H1 (cell line): ENCODE data around the gene RTKN. TPM values are rescaled to one million over a fixed set of nuclear protein-coding genes. Genes with fewer than 3 reads are reported as not detected.

Experiments used
- CTCF ChIA-PET: fragments of 300-600 bp; sonication (Branson Sonifier 250); formaldehyde crosslinking; loops from one replicate; lab custom pipeline; 2021; ENCODE audit not compliant: partially characterized antibody; lab: Charles Lee
- POLR2A ChIA-PET: fragments of 300-600 bp; sonication (Branson Sonifier 250); formaldehyde crosslinking; loops from one replicate; lab custom pipeline; 2021; ENCODE audit warnings: inconsistent platforms; ENCODE audit not compliant: partially characterized antibody; lab: Charles Lee
- DNase-seq, 2 experiments: peaks; one replicate each; pipeline versions ENCODE4 v3.0.0 to v3.0.0-alpha.2; 2010 to 2022; ENCODE audit warnings: low spot score in 2 of 2, low read depth in 1 of 2, mixed read lengths in 1 of 2
- FAIRE-seq: peaks from 2 replicates; lab custom pipeline; 2011; peaks lifted over from hg19 to GRCh38; lab: Jason Lieb, UNC
- H2AFZ ChIP-seq: 2 replicates; pipeline ENCODE4 v1.8.1; 2012; ENCODE audit warnings: low read length, inconsistent platforms
- H2AK5ac ChIP-seq: 2 replicates; pipeline ENCODE4 v1.6.1; 2013; ENCODE audit warnings: low read depth, low read length
- H2BK120ac ChIP-seq: replicated peaks from 2 replicates; pipeline ENCODE3; 2013; ENCODE audit warnings: low read depth, low read length, inconsistent platforms
- H2BK12ac ChIP-seq: 2 replicates; pipeline ENCODE4 v1.6.1; 2013; ENCODE audit warnings: low read depth, low read length
- H2BK15ac ChIP-seq: 2 replicates; pipeline ENCODE4 v1.6.1; 2013; ENCODE audit warnings: low read length
- H2BK20ac ChIP-seq: 2 replicates; pipeline ENCODE4 v1.6.1; 2013; ENCODE audit warnings: low read length
- H2BK5ac ChIP-seq: 2 replicates; pipeline ENCODE4 v1.6.1; 2013; ENCODE audit warnings: low read depth, low read length
- H3K14ac ChIP-seq: 2 replicates; pipeline ENCODE4 v1.6.1; 2013; ENCODE audit warnings: inconsistent platforms; ENCODE audit not compliant: insufficient read length
- H3K18ac ChIP-seq: 2 replicates; pipeline ENCODE4 v1.6.1; 2013; ENCODE audit warnings: low read length; ENCODE audit errors: extremely low read depth
- H3K23ac ChIP-seq: 2 replicates; pipeline ENCODE4 v1.6.1; 2013; ENCODE audit warnings: inconsistent platforms; ENCODE audit not compliant: insufficient read length
- H3K23me2 ChIP-seq: 2 replicates; pipeline ENCODE4 v1.6.1; 2013; ENCODE audit warnings: low read depth, low read length
- H3K27ac ChIP-seq: 2 replicates; pipeline ENCODE4 v1.6.1; 2011; ENCODE audit warnings: low read depth, low read length, inconsistent platforms
- H3K27me3 ChIP-seq, 4 experiments: replicated peaks in 1 of 4; 1 replicate in 1 of 4; 2 replicates in 3 of 4; pipeline versions ENCODE4 v1.6.1 to v1.8.1; 2011 to 2013; ENCODE audit warnings: low read length in 3 of 4, mild to moderate bottlenecking in 3 of 4, inconsistent platforms in 2 of 4, mixed read lengths in 2 of 4, moderate library complexity in 1 of 4; ENCODE audit not compliant: control insufficient read depth in 3 of 4, insufficient read depth in 3 of 4; ENCODE audit errors: extremely low read depth in 1 of 4
- H3K36me3 ChIP-seq, 4 experiments: 2 replicates each; pipeline versions ENCODE4 v1.6.1 to v1.8.1; 2011 to 2013; ENCODE audit warnings: mild to moderate bottlenecking in 4 of 4, low read length in 3 of 4, moderate library complexity in 2 of 4, control low read depth in 1 of 4, inconsistent platforms in 1 of 4; ENCODE audit not compliant: insufficient read depth in 4 of 4, control insufficient read depth in 2 of 4
- H3K4ac ChIP-seq: replicated peaks from 2 replicates; pipeline ENCODE3; 2013; ENCODE audit warnings: low read length, low read depth, mixed read lengths, inconsistent platforms; ENCODE audit not compliant: insufficient read length
- H3K4me1 ChIP-seq, 4 experiments: replicated peaks in 1 of 4; 1 replicate in 1 of 4; 2 replicates in 3 of 4; pipeline versions ENCODE4 v1.6.1 to v1.8.1; 2011 to 2013; ENCODE audit warnings: low read length in 3 of 4, inconsistent platforms in 2 of 4, mixed read lengths in 1 of 4; ENCODE audit not compliant: insufficient read depth in 4 of 4, control insufficient read depth in 3 of 4
- H3K4me2 ChIP-seq, 2 experiments: 2 replicates each; pipeline versions ENCODE4 v1.6.1 to v1.8.1; 2011 to 2013; ENCODE audit warnings: low read depth in 2 of 2, low read length in 2 of 2, control low read depth in 1 of 2, inconsistent platforms in 1 of 2, mild to moderate bottlenecking in 1 of 2; ENCODE audit not compliant: insufficient read depth in 1 of 2
- H3K4me3 ChIP-seq, 4 experiments: fragments of 200-600, 300-600 bp in 1 of 4; sonication (generic), shearing (Covaris generic), sonication (Bioruptor Twin) in 1 of 4; 2 replicates each; pipeline versions ENCODE4 v1.5.1 to v1.8.1; 2011 to 2016; ENCODE audit warnings: low read length in 4 of 4, low read depth in 3 of 4, control low read depth in 2 of 4, inconsistent platforms in 2 of 4, mild to moderate bottlenecking in 2 of 4, mixed read lengths in 1 of 4, moderate library complexity in 1 of 4; ENCODE audit not compliant: insufficient read depth in 2 of 4; ENCODE audit errors: extremely low read depth in 1 of 4
- H3K56ac ChIP-seq: replicated peaks from 2 replicates; pipeline ENCODE3; 2013; ENCODE audit warnings: low read depth, mild to moderate bottlenecking, mixed read lengths, low read length, inconsistent platforms; ENCODE audit not compliant: insufficient read length
- H3K79me1 ChIP-seq: 2 replicates; pipeline ENCODE4 v1.6.1; 2013; ENCODE audit warnings: low read depth, low read length, control low read depth
- H3K79me2 ChIP-seq, 2 experiments: 2 replicates each; pipeline versions ENCODE4 v1.6.1 to v1.8.1; 2012 to 2013; ENCODE audit warnings: low read length in 2 of 2, mild to moderate bottlenecking in 2 of 2, inconsistent platforms in 1 of 2; ENCODE audit not compliant: insufficient read depth in 2 of 2, control insufficient read depth in 1 of 2
- H3K9ac ChIP-seq, 4 experiments: replicated peaks in 1 of 4; 1 replicate in 1 of 4; 2 replicates in 3 of 4; pipeline versions ENCODE4 v1.6.1 to v1.8.1; 2011 to 2013; ENCODE audit warnings: low read depth in 3 of 4, low read length in 3 of 4, control low read depth in 2 of 4, mild to moderate bottlenecking in 2 of 4, moderate library complexity in 2 of 4, inconsistent platforms in 1 of 4; ENCODE audit errors: extremely low read depth in 1 of 4
- H3K9me3 ChIP-seq, 2 experiments: 2 replicates each; pipeline versions ENCODE4 v1.6.1 to v1.8.1; 2012 to 2013; ENCODE audit warnings: mild to moderate bottlenecking in 2 of 2, moderate library complexity in 2 of 2, control low read depth in 1 of 2, inconsistent platforms in 1 of 2, low read depth in 1 of 2, low read length in 1 of 2, mixed read lengths in 1 of 2; ENCODE audit not compliant: insufficient read depth in 2 of 2
- H4K20me1 ChIP-seq, 2 experiments: replicated peaks in 1 of 2; 2 replicates each; pipeline versions ENCODE3 to v1.8.1; 2011 to 2013; ENCODE audit warnings: inconsistent platforms in 2 of 2, low read length in 2 of 2, mild to moderate bottlenecking in 1 of 2; ENCODE audit not compliant: insufficient read depth in 2 of 2, control insufficient read depth in 1 of 2
- H4K5ac ChIP-seq: 2 replicates; pipeline ENCODE4 v1.6.1; 2013; ENCODE audit warnings: low read length, low read depth, mixed read lengths, inconsistent platforms; ENCODE audit not compliant: insufficient read length
- H4K8ac ChIP-seq: 2 replicates; pipeline ENCODE4 v1.8.0; 2013; ENCODE audit warnings: mild to moderate bottlenecking, moderate library complexity, low read length, inconsistent platforms; ENCODE audit not compliant: insufficient read depth; ENCODE audit errors: extremely low read depth
- H4K91ac ChIP-seq: replicated peaks from 2 replicates; pipeline ENCODE3; 2013; ENCODE audit warnings: low read length, mixed read lengths, inconsistent platforms; ENCODE audit not compliant: insufficient read length
- ASH2L ChIP-seq: fragments of 200-600, 300-600 bp; sonication (generic); IDR thresholded peaks from one replicate; pipeline ENCODE4 v1.7.1; 2017; ENCODE audit warnings: low read length
- CTCF ChIP-seq, 3 experiments: IDR thresholded peaks; 1 replicate in 2 of 3; 2 replicates in 1 of 3; pipeline versions ENCODE4 v1.5.1 to v1.6.1; 2011; ENCODE audit warnings: low read length in 3 of 3, mild to moderate bottlenecking in 3 of 3, inconsistent platforms in 2 of 3, low read depth in 1 of 3, moderate library complexity in 1 of 3; ENCODE audit not compliant: insufficient read depth in 1 of 3; ENCODE audit errors: control extremely low read depth in 1 of 3
- E2F6 ChIP-seq: IDR thresholded peaks from 2 replicates; pipeline ENCODE4 v1.6.1; 2012; ENCODE audit warnings: inconsistent platforms
- EZH2 ChIP-seq: fragments of 200-600 bp; sonication (generic); IDR thresholded peaks from 2 replicates; pipeline ENCODE4 v1.7.1; 2012; ENCODE audit warnings: low read depth, mild to moderate bottlenecking, moderate library complexity, low read length, inconsistent platforms; ENCODE audit not compliant: severe bottlenecking
- KDM4A ChIP-seq: IDR thresholded peaks from one replicate; pipeline ENCODE4 v1.7.1; 2012; ENCODE audit warnings: low read depth, mild to moderate bottlenecking, moderate library complexity, low read length, inconsistent platforms; ENCODE audit not compliant: severe bottlenecking
- SIX5 ChIP-seq: IDR thresholded peaks from 2 replicates; pipeline ENCODE4 v1.6.1; 2011; ENCODE audit warnings: mild to moderate bottlenecking, low read depth, low read length
- SP1 ChIP-seq: IDR thresholded peaks from 2 replicates; pipeline ENCODE4 v1.6.1; 2011; ENCODE audit warnings: low read depth, low read length
- TAF1 ChIP-seq: IDR thresholded peaks from 2 replicates; pipeline ENCODE4 v1.6.1; 2011; ENCODE audit warnings: mild to moderate bottlenecking, low read depth, low read length
- WGBS, 2 experiments: shearing (Covaris generic) in 1 of 2; methylation state at CpG; one replicate each; pipeline versions ENCODE4 v1.1.6 to v1.1.7; 2013 to 2015; ENCODE audit warnings: low lambda C conversion rate in 2 of 2, mixed read lengths in 2 of 2, inconsistent platforms in 1 of 2, low coverage in 1 of 2, missing lambda C conversion rate in 1 of 2; ENCODE audit not compliant: insufficient replicate concordance in 2 of 2, insufficient coverage in 1 of 2, insufficient read length in 1 of 2; ENCODE audit errors: extremely low coverage in 1 of 2, missing lambda C conversion rate in 1 of 2; 5-methylcytosine and 5-hydroxymethylcytosine counted together
- polyA plus RNA-seq, 7 experiments: library from polyadenylated mRNA; depleted of rRNA in 3 of 7; stranded (reverse) in 5 of 7; unstranded in 2 of 7; fragments of >200 nt in 5 of 7; fragments of 200-250 nt in 2 of 7; gene quantifications; 1 replicate in 5 of 7; 2 replicates in 1 of 7; 4 replicates in 1 of 7; pipeline versions ENCODE4 v1.2.1 to v1.2.3, GENCODE V29; 2011 to 2013; ENCODE audit warnings: missing spikeins in 2 of 7, mixed read lengths in 2 of 7
- total RNA-seq: library from RNA; stranded (reverse); fragmentation: NEBNext Ultra II Directional; extraction: Animal tissue kit (Norgen Biotek cat#: 25700); gene quantifications from 2 replicates; pipeline ENCODE4 v1.2.1, GENCODE V29; 2021

Gene RTKN
- total and polyA plus RNA-seq, 2 of the 8 experiments (the other 6 are each of a cell fraction or from before 2014, with no cell fraction given) = 40.2 to 54.1 TPM

- Histone ChIP-seq H3K9ac (peak overlapping the region; percentile 83 to 97 (median 88)), H3K79me2 (peaks cover 15 to 51% of the 10 kb centered on the region in 2 experiments), H3K4me2 (peak overlapping the region; percentile 90 to 92), H3K79me1 (peaks cover 10% of the 10 kb centered on the region), H2BK120ac (no peak overlapping the region), H4K8ac (no peak overlapping the region), H3K36me3 (no peaks in the 10 kb centered on the region), H3K18ac (peak overlapping the region; percentile 88), H3K4me3 (peak overlapping the region; percentile 86 to 96 (median 90)), H2BK15ac (no peak overlapping the region), H3K27me3 (no peaks in the 10 kb centered on the region), H3K4ac (no peak overlapping the region), H3K56ac (no peak overlapping the region), H3K23ac (no peak overlapping the region), H2AK5ac (no peak overlapping the region), H2BK20ac (no peak overlapping the region), H2BK5ac (peak overlapping the region; percentile 98), H4K5ac (no peak overlapping the region), H4K20me1 (peaks cover 6 to 11% of the 10 kb centered on the region in 2 experiments), H3K27ac (peak overlapping the region; percentile 98; the same call in 1 of the 2 replicates), H2AFZ (peak overlapping the region; percentile 43; the same call in 1 of the 2 replicates), H2BK12ac (no peak overlapping the region), H3K4me1 (peaks cover 0 to 3% (median 0%) of the 10 kb centered on the region in 4 experiments; a peak in 4 of 7 replicates), H4K91ac (no peak overlapping the region), H3K14ac (no peak overlapping the region), H3K23me2 (peaks cover 6% of the 10 kb centered on the region), H3K9me3 (no peaks in the 10 kb centered on the region)
- ChIA-PET CTCF (interaction anchor here (0.5 to 6.1 kb wide), 20 partner anchors 9 to 253 kb away, joined by 3 to 49 read pairs (median 4); partner anchors contain the start of genes DCTN1, INO80B, MTHFD2 and WBP1), POLR2A (interaction anchor here (0.6 to 3.3 kb wide), 24 partner anchors 9 to 391 kb away, joined by 3 to 16 read pairs (median 4); partner anchors contain the start of genes C2orf81, DCTN1, RTKN and WBP1)
- DNase-seq (no peak), FAIRE-seq (no peak)
- 4% methylated on average over 11 of the region's 11 CpGs; no CpG with 5 or more reads in 1 of the 2 experiments for whole genome bisulfite sequencing, 2 experiments
- no peak for TF ChIP-seq CTCF (IDR thresholded peaks at IDR 0.05; ENCODE audit: control extremely low read depth in 1 of 3, insufficient read depth in 1 of 3, low read depth in 1 of 3, low read length in 3 of 3)
- peak; percentile 47 for TF ChIP-seq ASH2L
- no peak for TF ChIP-seq SP1
- TF ChIP-seq SIX5 = no peak
- TF ChIP-seq EZH2 = no peak
- peak; percentile 53 for TF ChIP-seq KDM4A
- TF ChIP-seq TAF1 = no peak
- no peak for TF ChIP-seq E2F6
These were observed 50.5 kb downstream of the RTKN start for GRCh38 chr2:74391209-74391579.
